Peyer's patch (tissue), 4 donors: Measurements from ENCODE around the gene IL22RA1.

Source experiments
- POLR2A ChIP-seq, 2 donors: fragments of 450-650 bp; IDR thresholded peaks; one replicate each; pipeline ENCODE4 v1.5.1; 2017; ENCODE audit warnings: antibody characterized with exemption in 2 of 2, mild to moderate bottlenecking in 2 of 2, moderate library complexity in 2 of 2
- TF ChIP-seq, protein P1 (sequence below), 6 experiments: fragments of 450-650 bp in 4 of 6; fragments of 200-600 bp in 2 of 6; sonication (generic) in 1 of 6; IDR thresholded peaks; one replicate each; pipeline ENCODE4 v1.5.1; 2017 to 2019; ENCODE audit warnings: antibody characterized with exemption in 6 of 6, mild to moderate bottlenecking in 3 of 6, moderate library complexity in 1 of 6

DNA sequence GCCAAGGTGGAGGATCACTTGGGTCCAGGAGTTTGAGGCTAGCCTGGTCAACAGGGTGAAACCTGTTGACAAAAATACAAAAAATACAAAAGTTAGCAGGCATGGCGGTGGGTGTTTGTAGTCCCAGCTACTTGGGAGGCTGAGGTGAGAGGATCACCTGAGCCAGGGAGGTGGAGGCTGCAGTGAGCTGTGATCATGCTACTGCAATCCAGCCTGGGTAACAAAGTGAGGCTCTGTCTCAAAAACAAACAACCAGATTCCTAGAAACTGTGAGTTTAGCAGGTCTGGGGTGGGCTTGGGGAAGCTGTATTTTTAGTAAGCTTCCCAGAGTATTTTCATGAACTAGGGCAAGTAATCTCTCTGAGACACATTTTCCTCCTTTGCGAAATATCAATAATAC, 25.8 kb downstream of the IL22RA1 start:
- TF ChIP-seq, protein P1, sequence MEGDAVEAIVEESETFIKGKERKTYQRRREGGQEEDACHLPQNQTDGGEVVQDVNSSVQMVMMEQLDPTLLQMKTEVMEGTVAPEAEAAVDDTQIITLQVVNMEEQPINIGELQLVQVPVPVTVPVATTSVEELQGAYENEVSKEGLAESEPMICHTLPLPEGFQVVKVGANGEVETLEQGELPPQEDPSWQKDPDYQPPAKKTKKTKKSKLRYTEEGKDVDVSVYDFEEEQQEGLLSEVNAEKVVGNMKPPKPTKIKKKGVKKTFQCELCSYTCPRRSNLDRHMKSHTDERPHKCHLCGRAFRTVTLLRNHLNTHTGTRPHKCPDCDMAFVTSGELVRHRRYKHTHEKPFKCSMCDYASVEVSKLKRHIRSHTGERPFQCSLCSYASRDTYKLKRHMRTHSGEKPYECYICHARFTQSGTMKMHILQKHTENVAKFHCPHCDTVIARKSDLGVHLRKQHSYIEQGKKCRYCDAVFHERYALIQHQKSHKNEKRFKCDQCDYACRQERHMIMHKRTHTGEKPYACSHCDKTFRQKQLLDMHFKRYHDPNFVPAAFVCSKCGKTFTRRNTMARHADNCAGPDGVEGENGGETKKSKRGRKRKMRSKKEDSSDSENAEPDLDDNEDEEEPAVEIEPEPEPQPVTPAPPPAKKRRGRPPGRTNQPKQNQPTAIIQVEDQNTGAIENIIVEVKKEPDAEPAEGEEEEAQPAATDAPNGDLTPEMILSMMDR (IDR thresholded peaks at IDR 0.05) = no peak
- TF ChIP-seq POLR2A (IDR thresholded peaks at IDR 0.05) = no peak
